GM08714 (cell line): Measurements from ENCODE around the gene RHO.

Source experiments
- H3K4me3 ChIP-seq: fragments of 200-500 bp; sonication (Bioruptor generic); 2 replicates; pipeline ENCODE4 v1.5.1; 2014; ENCODE audit warnings: mild to moderate bottlenecking, low read length, inconsistent platforms
- ZNF274 ChIP-seq: IDR thresholded peaks from 2 replicates; pipeline ENCODE4 v1.6.1; 2012; ENCODE audit warnings: mild to moderate bottlenecking, low read depth, low read length

Gene RHO

DNA sequence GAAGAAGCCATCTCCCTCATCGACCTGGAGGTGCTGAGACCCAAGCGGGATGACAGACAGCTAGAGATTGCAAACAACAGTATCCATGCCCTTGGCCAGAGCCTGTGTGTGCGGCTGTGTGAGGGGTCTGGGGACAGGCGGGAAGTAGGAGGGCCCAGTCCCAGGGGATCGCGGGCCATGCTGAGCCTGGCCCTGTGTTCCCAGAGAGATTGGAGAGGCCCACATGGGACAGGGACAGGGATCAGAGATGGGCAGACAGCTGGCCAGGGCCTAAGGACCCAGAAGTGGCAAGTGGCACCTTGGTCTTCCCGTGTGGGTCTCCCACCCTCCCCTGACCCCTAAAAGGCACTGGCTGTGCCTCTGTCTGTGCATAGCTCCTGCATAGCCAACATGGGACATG lies 10.9 kb upstream of the RHO start:
- no peak for TF ChIP-seq ZNF274
- H3K4me3 ChIP-seq = no peak overlapping the region

DNA sequence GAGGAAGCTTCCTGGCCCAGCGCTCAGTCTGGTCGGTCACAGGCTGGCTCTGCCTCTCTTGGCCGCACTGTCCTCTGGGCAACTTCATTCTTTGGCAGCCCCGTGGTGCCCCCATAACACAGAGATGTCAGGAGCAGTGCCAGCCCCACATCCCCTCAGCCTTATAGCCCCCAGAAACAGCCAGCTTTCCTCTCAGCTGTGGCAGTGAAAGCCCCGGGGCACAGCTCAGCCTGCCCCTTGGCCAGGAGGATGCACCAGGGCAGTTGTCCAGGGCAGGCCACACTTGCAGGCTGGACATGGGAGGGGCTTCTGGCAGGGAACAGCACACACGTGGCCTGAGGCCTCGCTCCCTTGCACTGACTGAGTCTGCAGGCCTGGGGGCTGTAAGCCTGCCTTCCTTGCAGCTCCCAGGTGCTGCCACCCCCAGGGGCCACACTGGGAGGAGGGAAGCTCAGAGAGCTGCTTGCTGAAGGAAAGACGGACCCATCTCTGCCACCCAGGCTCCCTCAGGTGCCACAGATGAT lies 10.3 kb upstream of the RHO start:
- TF ChIP-seq ZNF274 = no peak
- no peak overlapping the region for H3K4me3 ChIP-seq

DNA sequence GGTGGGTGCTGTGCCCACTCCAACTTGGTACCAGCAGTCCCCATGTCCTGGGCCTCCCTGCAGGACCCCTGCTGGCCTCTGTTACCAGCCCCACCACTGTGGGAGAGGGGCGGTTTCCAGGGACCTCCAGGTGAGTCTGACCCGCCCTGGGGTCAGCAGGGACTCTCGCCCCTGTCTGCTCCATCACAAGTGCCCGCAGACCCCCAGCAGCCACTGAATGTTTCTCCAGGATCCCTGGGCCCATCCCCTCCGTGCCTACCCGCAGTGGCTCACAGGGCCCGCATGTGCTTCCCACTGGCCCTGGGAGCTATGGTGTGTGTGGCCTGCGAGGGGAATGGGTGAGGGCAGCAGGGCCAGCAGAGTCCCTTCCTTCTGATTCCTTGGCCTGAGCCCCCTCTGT lies 9.9 kb upstream of the RHO start:
- H3K4me3 ChIP-seq = no peak overlapping the region
- TF ChIP-seq ZNF274 = no peak

DNA sequence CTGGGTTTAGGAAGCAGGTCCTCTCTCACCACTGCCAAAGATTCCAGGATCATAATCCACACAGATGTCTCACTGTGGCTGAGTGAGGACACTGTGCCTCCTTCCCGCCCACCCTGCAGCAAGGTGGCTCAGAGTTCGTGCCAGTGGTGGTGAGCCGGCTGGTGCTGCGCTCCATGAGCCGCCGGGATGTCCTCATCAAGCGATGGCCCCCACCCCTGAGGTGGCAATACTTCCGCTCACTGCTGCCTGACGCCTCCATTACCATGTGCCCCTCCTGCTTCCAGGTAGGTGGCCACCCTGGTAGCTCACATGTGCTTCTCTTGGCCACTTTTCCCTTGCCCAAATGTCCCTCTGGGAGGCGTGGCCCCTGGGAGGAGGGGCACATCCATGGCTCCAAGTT lies 9.0 kb upstream of the RHO start:
- no peak overlapping the region for H3K4me3 ChIP-seq
- TF ChIP-seq ZNF274 = no peak

DNA sequence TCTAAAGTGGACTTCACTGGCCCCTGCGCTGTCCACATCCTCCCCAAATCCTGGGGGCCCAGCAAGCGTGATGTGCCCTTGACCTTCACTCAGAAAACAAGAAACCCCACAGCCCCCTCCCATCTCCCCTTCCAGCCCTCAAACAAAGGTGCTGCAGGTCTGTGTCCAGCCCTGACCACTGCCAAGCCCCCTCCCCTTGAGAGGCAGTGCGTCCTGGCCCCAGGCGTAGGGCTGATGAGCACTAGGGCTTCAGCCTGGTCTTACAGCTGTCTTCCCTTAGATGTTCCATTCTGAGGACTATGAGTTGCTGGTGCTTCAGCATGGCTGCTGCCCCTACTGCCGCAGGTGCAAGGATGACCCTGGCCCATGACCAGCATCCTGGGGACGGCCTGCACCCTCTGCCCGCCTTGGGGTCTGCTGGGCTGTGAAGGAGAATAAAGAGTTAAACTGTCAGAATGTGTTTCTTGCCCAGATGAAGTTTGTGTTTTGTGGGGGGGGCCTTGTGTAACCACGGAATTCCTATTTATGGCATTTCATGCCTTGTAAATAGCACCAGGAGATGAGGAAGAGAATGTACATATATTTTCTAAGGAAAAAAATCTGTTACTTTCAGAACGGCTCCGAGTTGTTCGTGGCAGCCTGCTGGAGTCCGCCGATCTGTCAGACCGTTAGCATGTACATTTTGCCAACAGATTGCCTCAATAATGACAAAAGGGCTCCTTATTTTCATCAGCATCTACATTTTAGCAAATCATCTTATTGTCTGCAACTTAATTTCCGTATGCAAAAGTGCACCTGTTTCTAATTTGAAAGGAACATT lies 8.3 kb upstream of the RHO start:
- no peak overlapping the region for H3K4me3 ChIP-seq
- TF ChIP-seq ZNF274 = no peak

DNA sequence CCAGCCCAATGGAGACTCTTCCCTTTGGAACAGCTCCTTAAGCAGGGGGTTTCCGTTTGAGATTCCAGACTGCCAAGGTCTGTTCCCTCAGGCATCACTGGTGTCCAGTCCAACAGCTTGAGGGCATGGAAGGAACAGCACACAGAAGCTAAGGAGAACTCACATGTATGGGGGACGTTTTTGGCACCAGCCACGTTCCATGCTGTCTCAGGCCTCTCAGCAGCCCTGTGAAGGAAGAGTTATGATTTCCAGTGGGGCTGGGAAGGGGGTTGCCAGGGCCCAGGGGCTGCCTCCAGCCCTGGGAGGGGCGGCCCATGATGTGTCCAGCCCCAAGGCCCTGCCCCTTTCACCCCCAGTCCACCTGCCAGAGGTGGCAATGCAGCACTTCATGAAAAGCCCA lies 7.5 kb upstream of the RHO start:
- TF ChIP-seq ZNF274 = no peak
- H3K4me3 ChIP-seq = no peak overlapping the region

DNA sequence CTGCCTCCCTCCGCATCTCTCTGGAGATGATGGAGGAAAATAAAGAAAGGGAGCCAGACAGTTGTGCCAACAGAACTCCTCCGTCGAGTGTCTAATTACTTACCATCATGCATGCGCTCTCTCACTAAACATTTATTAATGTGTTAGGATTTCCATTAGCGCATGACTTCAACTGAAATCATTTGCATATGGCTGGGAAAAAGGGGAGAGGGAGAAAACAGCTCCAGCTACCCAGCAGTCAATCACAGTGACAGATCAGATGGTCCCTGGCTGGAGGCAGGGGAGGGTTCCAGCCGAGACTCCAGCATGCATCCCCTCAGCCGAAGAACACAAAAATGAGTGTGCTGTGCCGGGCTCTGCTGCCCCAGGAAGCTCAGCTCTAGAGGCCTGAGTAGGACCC lies 6.8 kb upstream of the RHO start:
- no peak for TF ChIP-seq ZNF274

DNA sequence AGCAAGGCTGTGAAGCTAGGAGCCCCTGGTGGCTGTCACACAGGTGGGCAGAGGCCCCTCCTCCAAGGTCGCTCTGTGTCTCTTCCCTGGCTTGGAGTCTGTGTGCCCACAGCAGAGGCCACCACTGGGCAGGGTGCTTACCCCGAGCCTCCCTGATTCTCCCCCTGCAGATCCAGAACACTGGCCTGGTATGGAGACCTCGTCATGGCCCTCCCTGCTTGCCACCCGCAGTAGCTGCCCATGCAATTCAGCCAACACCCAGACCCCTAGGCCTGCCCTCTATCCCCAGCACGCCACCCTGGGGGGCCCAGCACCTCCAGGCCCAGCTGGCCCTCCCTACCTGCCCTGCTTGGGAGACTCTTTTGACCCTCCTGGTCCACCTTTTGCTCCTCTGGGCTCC lies 5.5 kb upstream of the RHO start:
- TF ChIP-seq ZNF274 = no peak
- no peak overlapping the region for H3K4me3 ChIP-seq

More for the DNA sequence above, 6.8 kb upstream of the RHO start:
- H3K4me3 ChIP-seq = no peak overlapping the region

DNA sequence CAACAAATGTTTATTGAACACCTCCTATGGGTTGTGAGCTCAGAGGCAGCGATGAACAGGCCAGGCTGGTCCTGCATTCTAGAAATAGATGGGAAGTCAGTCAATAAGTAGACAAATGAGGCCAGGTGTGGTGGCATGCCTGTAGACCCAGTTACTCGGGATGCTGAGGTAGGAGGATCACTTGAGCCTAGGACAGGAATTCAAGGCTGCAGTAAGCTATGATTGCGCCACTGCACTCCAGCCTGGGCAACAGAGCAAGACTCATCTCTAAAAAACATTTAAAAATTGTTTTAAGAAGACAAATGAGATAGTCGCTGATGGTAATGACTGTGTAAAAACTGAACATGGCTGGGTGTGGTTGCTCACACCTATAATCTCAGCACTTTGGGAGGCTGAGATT lies 4.4 kb upstream of the RHO start:
- no peak overlapping the region for H3K4me3 ChIP-seq
- TF ChIP-seq ZNF274 = no peak

DNA sequence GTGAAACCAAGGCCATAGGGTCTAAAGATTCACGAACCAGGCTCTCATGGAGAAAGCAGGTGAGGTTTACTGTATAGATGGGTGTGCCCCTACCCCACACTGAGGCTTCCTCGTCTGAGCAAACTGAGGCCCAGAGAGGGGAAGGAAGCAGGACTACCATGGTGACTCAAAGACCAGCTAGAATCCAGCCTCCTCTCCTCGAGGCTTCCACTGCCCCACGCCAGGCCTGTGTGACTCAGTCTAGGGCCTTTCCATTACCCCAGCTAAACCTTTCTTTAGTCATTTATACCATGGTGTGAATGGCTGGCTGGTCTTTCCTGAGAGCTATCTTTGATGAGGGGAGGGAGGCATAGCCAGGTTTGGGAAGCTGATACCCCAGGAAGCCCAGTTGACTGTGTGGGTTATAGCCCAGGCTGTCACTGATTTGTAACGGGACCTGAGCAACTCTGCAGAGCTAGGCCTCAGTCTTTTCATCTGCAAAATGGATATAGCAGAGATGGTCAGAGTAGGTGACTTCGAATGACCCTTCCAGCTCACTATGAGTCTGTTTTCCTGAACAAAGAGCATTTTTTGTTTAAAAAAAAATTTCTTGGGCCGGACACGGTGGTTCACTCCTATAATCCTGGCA lies 3.0 kb upstream of the RHO start:
- no peak overlapping the region for H3K4me3 ChIP-seq
- TF ChIP-seq ZNF274 = no peak

DNA sequence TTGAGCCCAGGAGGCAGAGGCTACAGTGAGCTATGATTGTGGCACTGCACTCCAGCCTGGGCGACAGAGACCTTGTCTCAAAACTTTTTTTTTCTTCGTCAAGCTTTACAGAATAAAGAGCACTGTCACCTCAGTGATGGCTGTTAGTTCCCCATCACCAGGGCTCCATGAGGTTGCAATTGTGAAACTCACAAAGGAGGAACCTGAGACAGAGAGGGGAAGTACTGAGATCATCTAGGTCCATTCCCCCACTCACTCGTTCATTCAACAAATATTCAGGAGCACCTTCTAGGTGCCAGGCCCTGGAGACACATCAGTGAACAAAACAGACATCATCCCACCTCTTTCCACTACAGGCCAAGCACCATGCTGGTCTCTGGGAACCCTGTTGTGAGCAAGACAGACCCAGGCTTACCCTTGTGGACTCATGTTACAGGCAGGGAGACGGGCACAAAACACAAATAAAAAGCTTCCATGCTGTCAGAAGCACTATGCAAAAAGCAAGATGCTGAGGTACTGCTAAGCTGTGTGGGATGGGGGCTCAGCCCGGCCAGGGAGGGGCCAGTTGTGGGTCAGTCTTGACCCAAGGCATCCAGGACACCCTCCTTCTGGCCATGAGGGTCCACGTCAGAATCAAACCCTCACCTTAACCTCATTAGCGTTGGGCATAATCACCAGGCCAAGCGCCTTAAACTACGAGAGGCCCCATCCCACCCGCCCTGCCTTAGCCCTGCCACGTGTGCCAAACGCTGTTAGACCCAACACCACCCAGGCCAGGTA lies 2.1 kb upstream of the RHO start:
- no peak for TF ChIP-seq ZNF274

DNA sequence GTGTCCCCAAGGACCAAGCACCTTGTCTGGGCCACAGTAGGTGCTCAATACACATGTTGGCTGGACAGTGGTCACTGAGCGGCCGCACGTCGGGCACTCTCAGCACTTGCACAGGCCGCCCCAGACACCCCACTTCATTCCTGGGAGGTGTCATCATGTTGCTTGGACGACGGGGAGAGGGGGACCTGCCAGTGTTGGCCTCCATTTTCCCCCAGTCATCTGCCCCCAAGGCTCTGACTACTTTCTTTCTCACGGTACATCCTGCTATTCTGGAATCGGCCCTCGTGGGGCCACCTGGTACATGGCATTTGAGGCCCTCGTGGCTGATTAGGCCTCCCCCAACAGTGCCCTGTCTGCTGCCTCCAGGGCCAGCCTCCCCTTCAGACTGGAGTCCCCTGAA lies 1.2 kb upstream of the RHO start:
- no peak overlapping the region for H3K4me3 ChIP-seq
- no peak for TF ChIP-seq ZNF274

More for the DNA sequence above, 2.1 kb upstream of the RHO start:
- H3K4me3 ChIP-seq = no peak overlapping the region

DNA sequence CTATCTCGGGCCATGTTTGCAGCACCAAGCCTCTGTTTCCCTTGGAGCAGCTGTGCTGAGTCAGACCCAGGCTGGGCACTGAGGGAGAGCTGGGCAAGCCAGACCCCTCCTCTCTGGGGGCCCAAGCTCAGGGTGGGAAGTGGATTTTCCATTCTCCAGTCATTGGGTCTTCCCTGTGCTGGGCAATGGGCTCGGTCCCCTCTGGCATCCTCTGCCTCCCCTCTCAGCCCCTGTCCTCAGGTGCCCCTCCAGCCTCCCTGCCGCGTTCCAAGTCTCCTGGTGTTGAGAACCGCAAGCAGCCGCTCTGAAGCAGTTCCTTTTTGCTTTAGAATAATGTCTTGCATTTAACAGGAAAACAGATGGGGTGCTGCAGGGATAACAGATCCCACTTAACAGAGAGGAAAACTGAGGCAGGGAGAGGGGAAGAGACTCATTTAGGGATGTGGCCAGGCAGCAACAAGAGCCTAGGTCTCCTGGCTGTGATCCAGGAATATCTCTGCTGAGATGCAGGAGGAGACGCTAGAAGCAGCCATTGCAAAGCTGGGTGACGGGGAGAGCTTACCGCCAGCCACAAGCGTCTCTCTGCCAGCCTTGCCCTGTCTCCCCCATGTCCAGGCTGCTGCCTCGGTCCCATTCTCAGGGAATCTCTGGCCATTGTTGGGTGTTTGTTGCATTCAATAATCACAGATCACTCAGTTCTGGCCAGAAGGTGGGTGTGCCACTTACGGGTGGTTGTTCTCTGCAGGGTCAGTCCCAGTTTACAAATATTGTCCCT lies 1.2 kb downstream of the RHO start:
- no peak overlapping the region for H3K4me3 ChIP-seq
- no peak for TF ChIP-seq ZNF274

DNA sequence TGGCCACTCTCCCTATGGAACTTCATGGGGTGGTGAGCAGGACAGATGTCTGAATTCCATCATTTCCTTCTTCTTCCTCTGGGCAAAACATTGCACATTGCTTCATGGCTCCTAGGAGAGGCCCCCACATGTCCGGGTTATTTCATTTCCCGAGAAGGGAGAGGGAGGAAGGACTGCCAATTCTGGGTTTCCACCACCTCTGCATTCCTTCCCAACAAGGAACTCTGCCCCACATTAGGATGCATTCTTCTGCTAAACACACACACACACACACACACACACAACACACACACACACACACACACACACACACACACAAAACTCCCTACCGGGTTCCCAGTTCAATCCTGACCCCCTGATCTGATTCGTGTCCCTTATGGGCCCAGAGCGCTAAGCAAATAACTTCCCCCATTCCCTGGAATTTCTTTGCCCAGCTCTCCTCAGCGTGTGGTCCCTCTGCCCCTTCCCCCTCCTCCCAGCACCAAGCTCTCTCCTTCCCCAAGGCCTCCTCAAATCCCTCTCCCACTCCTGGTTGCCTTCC lies 1.9 kb downstream of the RHO start:
- H3K4me3 ChIP-seq = no peak overlapping the region
- no peak for TF ChIP-seq ZNF274
